GM21825 (cell line): Measurements from ENCODE around the gene THBD.

Experiments
- ATAC-seq: cut with Tn5 transposase; IDR thresholded peaks from one replicate; pipeline ENCODE4 v1.9.1; 2021; ENCODE audit warnings: mild to moderate bottlenecking, moderate library complexity; ENCODE audit not compliant: unreplicated experiment

Gene THBD

GRCh38 chr20:23063581-23063980 is 14.1 kb upstream of the THBD start:
- ATAC-seq, result no peak

- no peak for ATAC-seq
Measured at GRCh38 chr20:23063168-23063567, 13.7 kb upstream of the THBD start.

GRCh38 chr20:23062632-23063031 is 13.2 kb upstream of the THBD start:
- no peak for ATAC-seq

- ATAC-seq, result no peak
Measured at GRCh38 chr20:23061734-23062561, 12.5 kb upstream of the THBD start.

GRCh38 chr20:23061262-23061661 is 11.8 kb upstream of the THBD start:
- ATAC-seq, result no peak

GRCh38 chr20:23060629-23061028 is 11.2 kb upstream of the THBD start:
- ATAC-seq, result no peak

GRCh38 chr20:23059846-23060245 is 10.4 kb upstream of the THBD start:
- no peak for ATAC-seq

- no peak for ATAC-seq
Measured at GRCh38 chr20:23059001-23059400, 9.5 kb upstream of the THBD start.

GRCh38 chr20:23058240-23058639 is 8.8 kb upstream of the THBD start:
- no peak for ATAC-seq

- ATAC-seq, result no peak
Measured at GRCh38 chr20:23052904-23053303, 3.4 kb upstream of the THBD start.

GRCh38 chr20:23050847-23051627 is 1.6 kb upstream of the THBD start:
- ATAC-seq, result no peak

- no peak for ATAC-seq
Measured at GRCh38 chr20:23050076-23050838, 785 bp upstream of the THBD start.

- ATAC-seq, result no peak
Measured at GRCh38 chr20:23048283-23049200, 930 bp downstream of the THBD start.

GRCh38 chr20:23047738-23048214 is 1.7 kb downstream of the THBD start:
- no peak for ATAC-seq

- ATAC-seq, result no peak
Measured at GRCh38 chr20:23047001-23047737, 2.3 kb downstream of the THBD start.

GRCh38 chr20:23046431-23046830 is 3.0 kb downstream of the THBD start:
- ATAC-seq, result no peak

GRCh38 chr20:23043376-23043775 is 6.1 kb downstream of the THBD start:
- ATAC-seq, result no peak

- no peak for ATAC-seq
Measured at GRCh38 chr20:23042270-23042669, 7.2 kb downstream of the THBD start.

GRCh38 chr20:23039885-23040508 is 9.5 kb downstream of the THBD start:
- ATAC-seq, result no peak
